Stimulated activated CD8-positive, alpha-beta memory T cell treated with anti-CD3 and anti-CD28 coated beads, Interleukin-4, amount 100 ng/mL, for 4 hours (primary cell): ENCODE results near the gene PRR27.

ENCODE experiments used
- DNase-seq, 2 donors: peaks; one replicate each; pipeline ENCODE4 v3.0.0-alpha.2; 2020; ENCODE audit warnings: low read depth in 2 of 2, low spot score in 1 of 2

Gene PRR27

DNA sequence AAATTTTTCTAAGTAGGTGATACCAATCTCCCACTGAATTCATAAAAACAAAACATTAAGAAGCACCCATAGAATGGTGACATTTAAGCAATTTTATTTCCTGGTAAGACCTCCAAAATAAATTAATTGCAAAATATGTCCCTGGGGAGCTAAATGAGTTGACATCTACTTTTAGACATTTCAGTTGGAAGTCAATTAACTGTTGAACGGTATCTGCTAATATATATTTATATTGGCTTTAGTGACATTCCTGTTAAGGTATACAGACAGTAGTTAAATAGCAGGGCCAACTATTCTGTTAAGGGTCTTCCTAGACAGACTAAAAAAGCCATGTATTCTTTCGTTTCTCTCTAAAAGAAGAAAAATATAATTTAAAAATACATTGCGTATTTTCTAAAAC lies at the start of gene PRR27:
Gene PRR27 (plus strand): TSS at position 301 of the 400 bp plus-strand sequence. CDS start 139 bp downstream, outside the sequence.
- no peak for DNase-seq

DNA sequence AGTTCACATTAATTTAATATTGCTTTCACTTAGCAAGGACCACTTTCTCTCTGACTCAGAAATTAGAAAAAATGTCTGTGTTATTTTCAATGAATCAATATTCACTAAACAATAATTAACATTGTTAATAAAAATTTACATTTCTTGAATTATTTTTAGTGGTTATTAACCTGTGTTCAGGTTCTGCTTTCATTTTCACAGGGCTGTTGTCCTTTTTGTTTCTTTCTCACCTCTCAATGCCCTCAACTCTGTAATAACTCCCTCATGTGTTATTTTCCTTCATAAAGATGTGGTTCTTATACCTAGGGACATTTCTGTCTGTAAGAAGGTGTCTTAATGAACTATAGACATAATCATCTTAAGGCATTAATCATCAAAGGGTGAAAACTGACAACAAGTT lies 43.1 kb upstream of the PRR27 start:
- DNase-seq: no peak

DNA sequence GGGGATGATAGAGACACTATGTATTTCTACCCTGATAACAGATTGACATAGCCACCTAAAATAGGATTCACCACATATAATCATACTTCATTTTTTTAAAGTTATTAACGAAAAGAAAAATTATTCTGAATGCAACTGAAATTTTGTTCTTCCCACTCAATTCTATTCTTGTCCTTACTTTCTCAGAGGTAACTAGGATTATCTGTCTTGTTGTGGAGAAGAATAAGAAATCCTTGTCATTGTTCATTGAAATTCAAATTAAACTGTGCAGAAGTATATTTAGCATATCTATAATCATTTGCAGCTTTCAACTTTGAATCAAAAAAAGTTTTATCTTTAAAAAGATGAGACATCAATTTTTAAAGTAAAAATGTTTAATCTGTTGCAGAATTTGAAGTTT lies 40.4 kb upstream of the PRR27 start:
- no peak for DNase-seq

DNA sequence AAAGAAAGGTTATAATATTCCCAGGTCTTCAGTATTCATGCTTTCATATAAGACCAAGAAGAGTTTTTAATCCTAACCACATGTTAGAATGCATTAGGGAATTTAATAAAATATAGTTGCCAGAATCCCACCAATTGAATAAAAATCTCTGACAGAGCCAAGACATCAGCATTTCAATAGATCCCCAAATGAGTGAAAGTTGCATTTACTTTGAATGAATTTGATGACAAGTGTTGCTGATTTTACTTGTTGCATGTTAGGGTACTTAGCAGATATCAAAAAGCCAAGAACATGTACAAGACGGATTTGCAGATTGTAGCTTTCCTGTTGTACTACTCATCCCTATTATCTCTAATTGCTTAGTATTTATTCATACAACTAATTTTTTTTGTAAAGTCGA lies 39.9 kb upstream of the PRR27 start:
- DNase-seq: no peak

DNA sequence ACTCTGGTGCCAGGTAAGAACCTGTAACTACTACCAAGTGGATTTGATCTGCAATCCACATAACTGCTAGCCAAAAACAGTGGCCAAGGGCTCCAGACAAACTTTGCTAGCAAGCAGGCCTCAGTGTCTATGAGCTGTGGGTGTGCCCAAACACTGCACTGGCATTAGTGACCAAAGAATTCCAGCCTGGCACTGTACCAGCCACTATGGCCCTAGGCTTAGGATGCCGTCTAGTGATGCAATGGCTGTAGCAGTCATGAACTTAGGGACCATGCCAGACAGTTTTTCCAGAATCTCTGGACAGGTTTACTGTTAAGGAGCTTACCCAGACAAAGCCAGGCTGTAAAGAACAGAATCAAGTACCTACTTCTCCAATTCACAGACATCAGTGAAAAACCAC lies 33.7 kb upstream of the PRR27 start:
- no peak for DNase-seq

DNA sequence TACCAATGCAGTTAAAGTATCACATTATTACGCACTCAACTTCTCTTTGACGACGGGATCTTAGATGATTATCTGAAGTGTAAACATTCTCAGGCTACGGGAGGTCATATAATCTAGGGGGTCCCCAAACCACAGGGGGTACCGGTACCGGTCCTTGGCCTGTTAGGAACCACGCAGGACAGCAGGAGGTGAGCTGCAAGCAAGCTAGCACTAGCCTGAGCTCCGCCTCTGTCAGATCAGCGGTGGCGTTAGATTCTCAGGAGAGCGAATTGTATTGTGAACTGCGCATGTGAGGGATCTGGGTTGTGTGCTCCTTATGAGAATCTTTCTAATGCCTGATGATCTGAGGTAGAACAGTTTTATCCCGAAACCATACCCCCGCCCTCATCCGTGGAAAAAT lies 20.6 kb upstream of the PRR27 start:
- DNase-seq: no peak

DNA sequence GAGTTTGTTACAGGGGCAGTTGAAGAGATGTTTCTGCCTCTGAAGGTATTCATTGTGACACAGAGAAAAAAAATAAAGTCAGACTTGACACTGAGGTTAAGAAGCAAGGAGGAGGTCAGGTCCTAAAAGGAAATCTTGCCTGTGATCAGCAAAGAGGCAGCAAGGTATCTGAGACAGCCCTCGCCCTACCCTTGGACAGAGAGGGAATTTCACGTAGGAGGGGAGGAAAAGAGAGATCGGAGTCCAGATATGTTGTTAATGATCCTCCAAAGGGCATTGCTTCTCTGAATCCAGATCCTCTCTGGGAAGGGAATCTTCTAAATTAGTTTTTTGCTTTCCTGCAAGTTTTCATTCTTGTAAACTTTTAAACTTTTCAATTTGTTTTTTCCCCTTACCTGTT lies 15.3 kb upstream of the PRR27 start:
- no peak for DNase-seq

DNA sequence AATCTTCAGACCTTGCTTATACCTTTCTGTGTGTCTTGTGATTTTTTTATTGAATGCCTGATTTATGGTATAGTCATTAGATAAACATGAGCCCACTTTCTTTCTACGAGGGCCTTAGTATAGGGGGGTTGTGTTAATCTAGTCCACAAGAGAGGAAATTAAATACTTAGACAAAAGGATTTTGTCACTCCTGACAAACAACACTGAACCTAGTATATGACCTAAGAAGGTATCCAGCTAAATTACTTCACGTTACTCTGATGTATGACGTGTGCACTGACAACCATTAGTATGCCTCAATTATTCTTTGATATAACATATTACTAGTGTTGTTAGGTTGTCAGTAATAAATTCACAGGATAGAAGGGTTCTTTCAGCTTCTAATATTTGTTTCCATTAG lies 2.8 kb upstream of the PRR27 start:
- no peak for DNase-seq

DNA sequence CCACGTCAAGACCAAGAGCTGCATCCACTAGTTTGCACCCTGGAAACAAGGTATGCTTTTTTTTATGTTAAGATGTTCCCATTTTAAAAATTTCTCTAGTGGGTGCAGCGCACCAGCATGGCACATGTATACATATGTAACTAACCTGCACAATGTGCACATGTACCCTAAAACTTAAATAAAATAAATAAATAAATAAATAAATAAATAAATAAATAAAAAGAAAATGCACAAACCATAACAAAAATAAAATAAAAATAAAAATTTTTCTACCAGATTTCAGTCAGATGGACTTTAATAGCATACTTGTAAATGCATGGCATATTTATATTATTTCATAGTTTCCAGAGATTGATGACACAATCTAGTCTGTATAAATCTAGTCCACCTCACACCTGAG lies 1.9 kb upstream of the PRR27 start:
- no peak for DNase-seq

DNA sequence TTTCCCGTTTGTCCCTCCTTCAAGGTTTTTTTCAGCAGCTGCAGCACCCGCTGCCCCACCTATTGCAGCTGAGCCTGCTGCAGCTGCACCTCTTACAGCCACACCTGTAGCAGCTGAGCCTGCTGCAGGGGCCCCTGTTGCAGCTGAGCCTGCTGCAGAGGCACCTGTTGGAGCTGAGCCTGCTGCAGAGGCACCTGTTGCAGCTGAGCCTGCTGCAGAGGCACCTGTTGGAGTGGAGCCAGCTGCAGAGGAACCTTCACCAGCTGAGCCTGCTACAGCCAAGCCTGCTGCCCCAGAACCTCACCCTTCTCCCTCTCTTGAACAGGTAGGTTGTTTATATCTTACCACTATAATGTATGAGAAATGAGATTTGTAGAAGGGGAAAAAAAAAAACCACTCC lies 4.5 kb downstream of the PRR27 start:
- no peak for DNase-seq

DNA sequence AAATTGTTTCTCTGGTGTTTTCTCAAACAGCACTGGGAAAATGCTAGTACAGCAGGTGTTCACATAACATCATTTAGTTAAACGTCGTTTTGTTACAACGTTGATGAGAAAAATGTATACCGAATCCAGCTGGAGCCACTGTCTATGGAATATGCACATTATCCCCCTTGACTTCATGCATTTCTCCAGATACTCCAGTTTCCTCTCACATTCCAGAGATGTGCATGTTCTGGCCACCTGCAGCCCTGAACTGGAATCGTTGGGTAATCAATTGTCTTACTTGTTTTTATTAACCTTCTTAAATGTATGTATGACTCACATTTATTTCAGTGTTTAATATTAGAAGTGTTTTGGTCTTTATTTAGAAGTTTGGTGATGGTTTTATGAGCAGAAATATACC lies 23.1 kb downstream of the PRR27 start:
- no peak for DNase-seq

DNA sequence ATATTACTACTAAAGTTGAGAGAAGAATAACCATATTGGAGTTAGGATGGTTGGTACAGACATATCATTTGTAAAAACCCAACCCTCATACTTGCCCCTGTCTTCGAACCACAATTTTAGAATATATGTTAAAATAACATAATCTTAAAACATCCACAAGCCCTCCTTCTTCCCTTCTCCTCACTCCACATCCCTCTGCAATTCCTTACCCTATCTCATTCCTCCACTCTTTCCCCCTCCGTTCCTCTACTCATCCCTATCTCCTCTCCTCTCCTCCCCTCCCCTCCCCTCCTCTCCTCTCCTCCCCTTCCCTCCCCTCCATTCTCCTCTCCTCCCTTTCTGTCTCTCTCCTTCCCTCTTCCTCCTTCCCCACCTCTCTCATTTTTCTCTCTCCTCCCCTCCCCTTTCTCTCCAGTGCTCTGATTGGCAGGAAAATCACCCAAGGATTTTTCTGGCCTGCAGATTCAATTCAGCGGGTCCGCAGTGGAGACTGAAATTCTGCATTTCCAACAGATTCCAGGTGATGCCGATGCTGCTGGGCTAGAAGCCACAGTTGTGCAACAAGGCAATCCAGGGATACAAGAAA lies 24.1 kb downstream of the PRR27 start:
- DNase-seq: no peak

DNA sequence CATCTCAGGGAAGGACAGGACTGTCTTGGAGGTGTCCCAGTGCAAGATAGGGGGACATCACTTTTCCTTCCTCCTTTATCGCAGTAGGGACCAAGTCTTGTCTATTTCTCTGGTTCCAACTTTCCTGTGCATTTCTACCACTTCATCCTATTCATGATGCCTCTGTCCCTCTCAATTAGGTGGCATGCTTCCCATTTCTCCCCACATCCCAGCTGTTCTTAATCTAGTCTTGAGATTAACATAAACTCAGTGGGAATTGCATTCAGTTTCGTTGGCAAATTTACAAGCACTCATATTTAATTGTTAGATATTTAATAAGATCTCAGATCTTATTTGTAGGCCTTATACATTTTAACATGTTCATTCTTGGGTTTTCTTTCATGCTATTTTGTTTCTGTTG lies 25.8 kb downstream of the PRR27 start:
- DNase-seq: no peak

DNA sequence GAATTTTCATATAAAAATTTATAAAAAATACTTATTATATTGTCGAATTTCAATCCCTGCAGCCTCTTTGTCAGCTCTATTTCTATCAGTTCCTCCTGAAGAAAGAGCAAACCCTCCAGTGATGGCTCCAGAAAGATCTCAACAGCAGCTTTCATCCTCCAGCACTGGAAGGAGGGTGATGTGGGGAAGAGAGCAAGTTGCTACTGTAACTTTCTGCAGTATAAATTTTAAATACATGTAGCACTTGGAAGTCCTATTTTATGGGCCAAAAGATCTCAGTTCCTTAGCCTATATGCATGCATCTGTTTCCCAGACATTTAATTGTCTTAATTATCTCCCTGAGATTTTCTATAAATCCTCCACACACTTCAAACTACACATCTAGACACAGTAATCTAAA lies 27.8 kb downstream of the PRR27 start:
- DNase-seq: no peak

DNA sequence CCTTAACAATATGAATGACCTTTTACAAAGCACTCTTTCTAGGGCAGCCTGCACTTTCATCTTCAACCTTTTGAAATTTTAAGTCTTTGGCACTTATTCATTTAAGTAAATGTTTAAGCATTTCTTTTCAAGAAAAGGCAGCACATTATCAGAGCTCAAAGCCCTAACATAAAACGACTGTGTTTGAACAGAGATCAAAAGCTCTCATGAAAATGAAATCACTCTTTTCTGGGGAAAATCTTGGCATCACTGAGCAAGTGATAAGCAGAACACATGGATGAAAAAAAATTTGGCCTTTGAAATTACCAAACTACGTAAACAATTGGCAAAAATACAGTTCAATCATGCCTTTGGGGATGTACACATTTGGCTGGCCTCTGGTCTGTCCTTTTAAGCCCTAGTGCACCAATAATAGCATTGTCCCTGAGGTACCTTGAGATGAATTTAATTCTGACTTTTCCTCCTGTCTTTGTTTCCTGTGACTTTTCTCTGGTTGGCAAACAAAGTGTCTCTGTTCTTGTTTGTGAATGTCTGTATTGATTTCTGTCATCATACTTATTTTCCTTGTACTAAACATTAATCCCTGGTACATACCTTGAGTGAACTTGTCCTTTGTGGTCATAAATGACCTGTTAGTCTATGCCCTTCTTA lies 28.6 kb downstream of the PRR27 start:
- DNase-seq: no peak

DNA sequence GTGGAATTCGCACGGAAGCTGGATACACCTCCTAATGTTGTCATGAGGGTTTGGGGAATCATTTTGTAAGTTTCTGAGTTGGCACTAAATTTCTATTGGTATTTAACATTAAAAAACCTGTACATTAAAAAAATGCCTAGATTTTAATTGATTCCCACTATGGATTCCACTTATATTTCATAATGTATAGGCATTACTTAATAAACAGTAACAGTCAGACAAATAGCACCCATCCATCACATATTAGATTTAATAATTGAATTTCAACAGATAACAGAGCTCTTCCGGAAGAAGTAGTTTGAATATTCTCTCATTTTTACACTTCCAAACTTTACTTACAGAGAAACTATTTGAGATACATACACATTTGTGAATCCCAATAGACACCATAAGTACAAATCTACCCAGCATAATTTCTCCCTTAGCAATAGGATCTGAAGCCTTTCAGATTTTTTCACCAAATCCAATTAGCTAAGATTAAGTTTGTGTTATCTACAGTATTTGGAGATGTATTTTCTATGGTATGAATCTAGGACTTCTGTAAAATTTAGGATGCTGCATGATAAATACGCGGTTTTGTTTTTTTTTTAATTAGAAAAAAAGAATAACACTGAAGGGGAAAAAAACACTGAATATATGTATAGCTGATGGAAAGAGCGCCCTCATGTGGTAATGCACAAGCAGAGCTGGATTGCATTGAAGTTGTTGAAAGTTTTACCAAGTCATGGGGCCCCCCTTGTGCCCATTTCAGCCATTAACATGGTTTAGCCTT lies 29.3 kb downstream of the PRR27 start:
- no peak for DNase-seq

DNA sequence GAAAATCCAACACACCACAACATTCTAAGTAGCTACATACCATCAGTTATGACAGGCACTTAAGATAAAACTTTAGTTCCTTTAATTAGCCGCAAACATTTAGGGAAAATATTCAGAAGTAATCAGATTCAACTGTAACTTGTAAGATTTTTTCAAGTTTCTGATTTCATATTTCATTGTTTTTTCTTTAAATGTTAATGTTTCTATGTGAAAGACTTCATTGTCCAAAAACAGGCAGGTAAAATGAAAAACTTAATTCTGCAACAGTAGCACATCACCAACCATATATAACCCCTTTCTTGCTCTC lies 29.9 kb downstream of the PRR27 start:
- DNase-seq: no peak

DNA sequence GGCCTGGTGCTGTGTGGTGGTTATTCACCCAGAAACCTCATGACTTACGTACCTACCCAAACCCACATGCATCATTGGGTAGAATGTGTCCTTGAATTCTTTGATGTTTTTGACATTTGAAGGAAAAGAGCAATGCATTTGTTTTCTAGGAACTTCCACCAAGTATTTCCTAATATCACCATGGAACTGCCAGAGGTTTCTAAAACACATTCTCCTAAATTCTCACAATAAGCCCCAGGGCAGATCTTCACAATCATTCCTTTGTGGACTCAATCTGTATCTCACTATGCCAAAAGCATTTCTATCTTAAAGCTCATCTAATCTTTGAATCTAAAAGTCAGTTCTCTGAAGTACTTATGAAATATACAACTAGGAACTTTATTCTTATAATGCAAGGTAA lies 33.2 kb downstream of the PRR27 start:
- DNase-seq: no peak

DNA sequence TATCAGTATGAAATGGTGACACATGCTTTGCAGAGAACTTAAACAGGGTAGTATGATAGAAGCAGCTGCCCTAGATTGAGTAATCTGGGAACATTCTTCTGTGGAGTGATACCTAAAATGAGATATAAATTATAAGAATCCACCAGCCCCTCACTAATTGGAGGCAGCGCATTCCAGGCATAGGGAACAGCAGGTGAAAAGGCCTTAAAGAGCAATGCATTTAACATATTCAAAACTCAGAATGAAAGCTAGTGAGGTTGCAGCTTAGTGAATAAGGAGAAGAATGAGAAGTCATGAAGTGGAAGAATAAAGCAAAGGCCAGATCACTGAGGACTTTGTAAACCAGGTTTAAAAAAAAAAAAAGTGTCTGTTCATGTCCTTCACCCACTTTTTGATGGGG lies 36.5 kb downstream of the PRR27 start:
- no peak for DNase-seq

DNA sequence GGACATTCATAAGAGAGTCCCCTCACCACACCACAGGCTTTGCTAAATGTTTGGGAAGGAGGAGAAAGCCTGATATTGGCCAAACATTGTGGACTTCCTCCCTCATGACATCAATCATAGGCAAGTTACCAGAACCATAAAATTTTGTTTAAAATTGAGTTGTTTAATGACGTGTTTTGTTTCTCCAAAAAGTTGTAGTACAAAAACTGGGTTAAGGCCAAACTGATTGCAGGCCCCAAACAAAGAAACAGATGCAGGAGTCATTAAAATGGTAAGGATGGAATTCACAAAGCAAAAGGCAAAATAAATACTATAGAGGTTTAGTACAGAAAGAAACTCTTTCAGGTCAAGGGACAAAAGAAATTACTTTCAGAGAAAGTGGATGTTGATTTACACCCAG lies 37.6 kb downstream of the PRR27 start:
- DNase-seq: no peak

DNA sequence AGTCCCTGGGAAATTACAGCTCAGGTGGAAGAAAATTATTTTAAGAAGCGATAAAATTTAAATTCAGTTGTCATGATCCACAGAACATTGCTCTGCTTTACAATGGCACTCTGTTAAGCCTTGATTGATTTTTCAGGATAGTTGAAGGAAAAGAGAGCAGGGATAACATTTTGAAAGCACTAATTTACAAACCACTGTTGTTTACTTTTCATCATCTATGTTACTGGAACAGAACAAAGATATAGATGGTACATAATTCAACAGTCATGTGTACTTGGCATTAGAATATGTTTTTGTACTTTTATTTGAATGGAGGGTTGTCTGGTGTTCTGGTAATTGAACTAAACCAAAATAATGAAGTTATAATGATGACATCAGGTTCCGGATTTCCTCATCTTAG lies 38.9 kb downstream of the PRR27 start:
- no peak for DNase-seq

DNA sequence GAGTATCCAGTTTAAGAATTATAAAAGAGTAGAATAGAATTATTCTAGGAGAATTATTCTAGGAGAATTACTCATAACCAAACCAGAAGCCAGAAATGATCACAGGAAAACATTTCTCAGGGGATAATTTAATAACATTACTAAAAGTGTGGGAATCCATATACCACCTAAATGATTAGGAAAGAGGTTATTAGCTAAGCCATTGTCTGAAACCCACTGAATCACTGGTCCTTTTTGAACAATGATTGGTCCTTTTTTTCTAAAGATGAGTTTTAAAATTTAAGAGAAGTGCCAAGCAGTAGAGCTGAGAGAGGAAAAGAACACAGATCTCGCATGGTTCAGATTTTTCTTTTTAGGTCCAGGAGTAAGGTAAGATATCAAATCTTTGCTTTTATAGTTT lies 41.4 kb downstream of the PRR27 start, which contains the start of gene ODAM:
Gene ODAM (plus strand): TSS at position 301 of the 400 bp plus-strand sequence. CDS start 819 bp downstream, outside the sequence.
- no peak for DNase-seq

DNA sequence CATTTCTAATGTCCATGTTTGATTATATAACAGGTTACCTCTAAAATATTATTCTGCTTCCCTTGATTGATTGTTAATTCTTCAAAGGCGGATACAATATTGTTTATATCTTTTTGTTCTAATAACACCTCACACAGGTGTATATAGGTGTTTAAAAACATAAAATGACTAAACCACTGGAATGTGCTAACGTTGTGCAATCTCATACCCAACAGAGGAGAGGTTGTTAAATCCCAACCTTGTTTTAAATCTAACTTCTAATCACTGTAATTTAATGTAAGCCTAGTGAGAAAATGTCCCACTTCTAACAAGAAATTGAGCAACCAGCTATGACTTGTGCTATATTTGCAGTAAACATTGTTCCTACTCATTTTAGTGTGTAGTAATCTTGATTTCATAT lies 42.8 kb downstream of the PRR27 start:
- no peak for DNase-seq
